ENCODE results near the gene FUBP3. TPM values are rescaled to one million over a fixed set of nuclear protein-coding genes. Genes with fewer than 3 reads are reported as not detected.

Gene FUBP3
- total RNA-seq, 4 donors from 2014 or later, result 33.1 to 59.9 (median 37.8) TPM

DNA sequence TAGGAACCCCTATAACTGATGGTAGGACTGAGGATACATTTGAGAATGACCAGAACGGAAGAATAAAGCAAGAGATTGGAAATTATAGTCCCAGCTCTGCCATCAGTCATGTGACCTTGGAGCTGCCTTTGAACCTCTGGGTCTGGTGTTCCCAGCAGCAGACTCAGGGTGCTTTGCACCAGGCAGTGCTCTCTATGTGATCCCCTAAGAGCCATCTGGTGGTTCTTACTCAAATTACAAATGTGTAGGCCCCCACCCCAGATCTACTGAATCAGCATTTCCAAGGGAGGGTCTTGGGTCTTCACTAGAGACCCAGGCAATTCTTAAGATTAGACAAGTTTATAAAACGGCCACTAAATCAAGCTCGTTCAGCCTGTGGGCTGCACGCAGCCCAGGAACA is 44.8 kb downstream of the FUBP3 start:
- Histone ChIP-seq H3K36me3 (peaks cover 6 to 100% (median 45%) of the 10 kb centered on the region in 3 donors), H3K27ac (no peak overlapping the region), H3K4me3 (no peak overlapping the region), H3K27me3 (no peaks in the 10 kb centered on the region), H3K9me3 (no peaks in the 10 kb centered on the region), H3K4me1 (no peaks in the 10 kb centered on the region)
- DNase-seq (ENCODE audit: low spot score in 2 of 2), result no peak
- no peak for TF ChIP-seq EP300 (IDR thresholded peaks at IDR 0.05)
- TF ChIP-seq POLR2A (IDR thresholded peaks at IDR 0.05), result no peak
- no peak for TF ChIP-seq CTCF (IDR thresholded peaks at IDR 0.05)
- WGBS, 2 donors, result 83 to 87% methylated on average over 4 of the region's 4 CpGs

GRCh38 chr9:130626249-130626996 is 47.0 kb downstream of the FUBP3 start:
- no peak overlapping the region for H3K27ac ChIP-seq
- no peaks in the 10 kb centered on the region for H3K4me1 ChIP-seq
- 81% methylated on average over 21 of the region's 21 CpGs for WGBS, 2 donors
- H3K4me3 ChIP-seq, result no peak overlapping the region
- DNase-seq (ENCODE audit: low spot score in 2 of 2), result no peak
- peaks cover 5 to 100% (median 45%) of the 10 kb centered on the region in 3 donors for H3K36me3 ChIP-seq
- no peaks in the 10 kb centered on the region for H3K9me3 ChIP-seq
- no peak for TF ChIP-seq EP300 (IDR thresholded peaks at IDR 0.05)
- no peak for TF ChIP-seq CTCF (IDR thresholded peaks at IDR 0.05)
- TF ChIP-seq POLR2A (IDR thresholded peaks at IDR 0.05), result no peak
- H3K27me3 ChIP-seq, result no peaks in the 10 kb centered on the region

DNA sequence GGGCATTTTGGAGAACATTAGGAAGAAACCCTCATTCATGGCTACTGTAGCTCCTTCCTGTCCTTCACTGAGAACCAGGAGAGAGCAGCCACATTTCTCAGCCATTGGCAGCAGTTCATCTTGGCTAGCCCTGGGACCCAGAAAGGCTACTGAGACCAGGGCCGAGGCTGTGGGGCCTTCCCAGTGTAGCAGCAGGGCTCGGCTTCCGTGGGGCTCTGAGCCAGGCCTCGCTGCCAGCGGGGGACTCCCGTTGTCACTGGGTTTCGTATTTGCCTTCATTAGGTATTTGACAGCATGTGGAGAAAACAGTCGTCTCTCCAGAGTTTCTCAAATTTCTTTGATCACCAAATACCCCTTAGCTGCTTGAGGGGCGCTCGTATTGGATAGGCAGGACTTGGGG is 47.7 kb downstream of the FUBP3 start:
- Histone ChIP-seq H3K4me3 (no peak overlapping the region), H3K9me3 (no peaks in the 10 kb centered on the region), H3K4me1 (no peaks in the 10 kb centered on the region), H3K36me3 (peaks cover 6 to 100% (median 49%) of the 10 kb centered on the region in 3 donors), H3K27ac (no peak overlapping the region), H3K27me3 (no peaks in the 10 kb centered on the region)
- no peak for DNase-seq (ENCODE audit: low spot score in 2 of 2)
- 77 to 82% methylated on average over 10 of the region's 10 CpGs for WGBS, 2 donors
- TF ChIP-seq EP300 (IDR thresholded peaks at IDR 0.05), result no peak
- no peak for TF ChIP-seq POLR2A (IDR thresholded peaks at IDR 0.05)
- no peak for TF ChIP-seq CTCF (IDR thresholded peaks at IDR 0.05)

DNA sequence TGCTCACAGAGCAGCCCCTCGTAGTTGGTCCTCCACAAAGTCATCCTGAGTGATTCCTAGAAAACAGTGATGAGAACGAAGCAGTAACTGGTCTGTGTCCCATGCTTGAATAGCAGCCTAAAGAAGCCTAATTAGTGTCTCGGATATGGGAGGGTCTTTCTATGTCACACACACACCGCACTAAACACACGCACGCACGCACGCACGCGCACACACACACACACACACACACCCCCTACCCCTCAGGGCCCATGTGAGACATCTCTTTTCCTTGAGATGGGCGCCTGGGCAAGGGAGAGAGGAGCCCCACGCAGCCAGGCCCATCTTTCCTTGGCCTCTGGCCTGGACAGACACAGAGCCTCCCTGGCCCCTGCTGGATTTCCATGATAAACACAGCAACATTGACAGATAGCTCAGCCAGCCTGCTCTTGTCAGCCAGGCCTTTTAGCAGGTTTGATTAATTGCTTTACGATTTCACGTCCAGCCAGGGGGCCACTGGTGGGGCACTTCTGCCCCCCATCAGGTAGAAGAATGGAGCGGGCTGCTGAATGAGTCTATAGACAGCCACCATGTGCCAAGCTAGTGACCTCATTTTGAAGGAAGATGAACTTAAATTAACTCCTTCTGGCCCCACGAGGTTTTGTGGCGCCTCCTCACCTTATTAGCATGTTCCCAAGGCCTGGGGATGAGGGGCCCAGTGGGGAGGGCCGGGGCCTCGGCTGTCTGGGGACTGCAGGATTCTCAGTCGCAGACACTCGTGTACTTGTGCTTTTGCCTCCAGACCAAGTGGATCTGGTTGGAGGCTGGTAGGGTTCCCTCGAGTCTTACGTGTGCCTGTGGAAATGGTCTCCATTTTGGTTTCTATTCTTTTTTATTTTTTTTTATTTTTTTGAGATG is 48.8 kb downstream of the FUBP3 start:
- Histone ChIP-seq H3K4me3 (no peak overlapping the region), H3K27ac (no peak overlapping the region), H3K36me3 (peaks cover 6 to 100% (median 49%) of the 10 kb centered on the region in 3 donors), H3K9me3 (no peaks in the 10 kb centered on the region), H3K4me1 (no peaks in the 10 kb centered on the region), H3K27me3 (no peaks in the 10 kb centered on the region)
- TF ChIP-seq CTCF (IDR thresholded peaks at IDR 0.05), result no peak
- no peak for TF ChIP-seq POLR2A (IDR thresholded peaks at IDR 0.05)
- TF ChIP-seq EP300 (IDR thresholded peaks at IDR 0.05), result no peak
- DNase-seq (ENCODE audit: low spot score in 2 of 2), result no peak
- WGBS, 2 donors, result 71 to 81% methylated on average over 23 of the region's 23 CpGs

All from tibial nerve (tissue), 4 donors.